ENCODE results near the gene CLDN15. TPM values are rescaled to one million over a fixed set of nuclear protein-coding genes. Genes with fewer than 3 reads are reported as not detected.
"Not testable (repeated sequence)": the region's sequence is repeated elsewhere in the genome, so short reads cannot be mapped to it uniquely, and the experiment has no call there.

The CLDN15 gene
- total RNA-seq, 6 experiments from 2014 or later = 2.0 to 3.5 (median 2.9) TPM

GRCh38 chr7:101277155-101277554 lies 39.6 kb upstream of the CLDN15 start:
- H3K27me3 Mint-ChIP-seq (ENCODE audit: insufficient read depth) = peaks cover 42% of the 10 kb centered on the region
- H3K9me3 Mint-ChIP-seq = no peaks in the 10 kb centered on the region
- H3K4me1 Mint-ChIP-seq (ENCODE audit: low read depth) = peaks cover 7% of the 10 kb centered on the region; the same call in 1 of the 2 replicates
- no peak overlapping the region for H3K27ac Mint-ChIP-seq
- no peak overlapping the region for H3K4me3 Mint-ChIP-seq
- no peak for DNase-seq
- TF ChIP-seq CTCF (IDR thresholded peaks at IDR 0.05) = no peak
- H3K36me3 Mint-ChIP-seq (ENCODE audit: low read depth) = no peaks in the 10 kb centered on the region

- Mint-ChIP-seq H3K36me3 (ENCODE audit: low read depth) (no peaks in the 10 kb centered on the region), H3K9me3 (no peaks in the 10 kb centered on the region), H3K27ac (no peak overlapping the region), H3K4me3 (no peak overlapping the region), H3K27me3 (ENCODE audit: insufficient read depth) (peaks cover 35% of the 10 kb centered on the region), H3K4me1 (ENCODE audit: low read depth) (peaks cover under 1% of the 10 kb centered on the region; the same call in 1 of the 2 replicates)
- no peak for DNase-seq
- no peak for TF ChIP-seq CTCF (IDR thresholded peaks at IDR 0.05)
Observed at GRCh38 chr7:101273206-101273605, 35.6 kb upstream of the CLDN15 start.

- Mint-ChIP-seq H3K36me3 (ENCODE audit: low read depth) (no peaks in the 10 kb centered on the region), H3K27ac (no peak overlapping the region), H3K27me3 (ENCODE audit: insufficient read depth) (peaks cover 23% of the 10 kb centered on the region), H3K4me3 (no peak overlapping the region), H3K4me1 (ENCODE audit: low read depth) (no peaks in the 10 kb centered on the region), H3K9me3 (no peaks in the 10 kb centered on the region)
- no peak for TF ChIP-seq CTCF (IDR thresholded peaks at IDR 0.05)
- DNase-seq = no peak
Observed at GRCh38 chr7:101271021-101271420, 33.4 kb upstream of the CLDN15 start.

- peaks cover 17% of the 10 kb centered on the region for H3K27me3 Mint-ChIP-seq (ENCODE audit: insufficient read depth)
- no peaks in the 10 kb centered on the region for H3K4me1 Mint-ChIP-seq (ENCODE audit: low read depth)
- H3K36me3 Mint-ChIP-seq (ENCODE audit: low read depth) = no peaks in the 10 kb centered on the region
- no peak overlapping the region for H3K4me3 Mint-ChIP-seq
- no peak for DNase-seq
- no peak overlapping the region for H3K27ac Mint-ChIP-seq
- no peaks in the 10 kb centered on the region for H3K9me3 Mint-ChIP-seq
- no peak for TF ChIP-seq CTCF (IDR thresholded peaks at IDR 0.05)
Observed at GRCh38 chr7:101269664-101270063, 32.1 kb upstream of the CLDN15 start.

- no peak for TF ChIP-seq CTCF (IDR thresholded peaks at IDR 0.05)
- Mint-ChIP-seq H3K4me3 (no peak overlapping the region), H3K27me3 (ENCODE audit: insufficient read depth) (peaks cover 16% of the 10 kb centered on the region), H3K4me1 (ENCODE audit: low read depth) (0 out of 2 replicates have a peak, but pooled peaks cover 6% of the 10 kb centered on the region), H3K9me3 (no peaks in the 10 kb centered on the region), H3K36me3 (ENCODE audit: low read depth) (no peaks in the 10 kb centered on the region), H3K27ac (no peak overlapping the region)
- no peak for DNase-seq
Observed at GRCh38 chr7:101265622-101266516, 28.3 kb upstream of the CLDN15 start.

GRCh38 chr7:101264102-101264706 lies 26.6 kb upstream of the CLDN15 start:
- H3K9me3 Mint-ChIP-seq; H3K4me3 Mint-ChIP-seq; H3K4me1 Mint-ChIP-seq (ENCODE audit: low read depth); DNase-seq; H3K27ac Mint-ChIP-seq; H3K36me3 Mint-ChIP-seq (ENCODE audit: low read depth): not testable (repeated sequence)
- H3K27me3 Mint-ChIP-seq (ENCODE audit: insufficient read depth) = peaks cover 15% of the 10 kb centered on the region
